Lower leg skin (tissue), 4 donors: ENCODE measurements around the gene ROBO1. TPM values are rescaled to one million over a fixed set of nuclear protein-coding genes. Genes with fewer than 3 reads are reported as not detected.

Source experiments
- DNase-seq, 2 donors: peaks; one replicate each; pipeline ENCODE4 v3.0.0-alpha.2; 2019; ENCODE audit warnings: low spot score in 2 of 2
- H3K4me3 ChIP-seq: fragments of 200-600 bp; sonication (generic); 2 replicates; pipeline ENCODE4 v1.5.1; 2017; ENCODE audit warnings: mild to moderate bottlenecking, low read depth; ENCODE audit not compliant: poor library complexity, severe bottlenecking
- POLR2A ChIP-seq, 2 donors: fragments of 450-650 bp; IDR thresholded peaks; one replicate each; pipeline ENCODE4 v1.6.1; 2016 to 2017; ENCODE audit warnings: antibody characterized with exemption in 2 of 2, mild to moderate bottlenecking in 1 of 2, moderate library complexity in 1 of 2
- WGBS, 2 donors: methylation state at CpG; one replicate each; pipeline ENCODE4 v1.1.5; 2018; 5-methylcytosine and 5-hydroxymethylcytosine counted together
- intact Hi-C: fragments of 100-400 bp; cut with DNase I; formaldehyde crosslinking; loops from one replicate; pipeline ENCODE4 v1.15.0; 2023; ENCODE audit warnings: low total_unique reads
- total RNA-seq, 4 donors: library from RNA; depleted of rRNA; stranded (reverse); fragments of >200 nt; gene quantifications; one replicate each; pipeline ENCODE4 v1.1.0, GENCODE V29; 2016
- TF ChIP-seq, protein P1 (sequence below), 3 donors: fragments of 450-650 bp; IDR thresholded peaks; one replicate each; pipeline ENCODE4 v1.5.1; 2016; ENCODE audit warnings: antibody characterized with exemption in 3 of 3, mild to moderate bottlenecking in 3 of 3, moderate library complexity in 2 of 3

ROBO1 gene
- total RNA-seq, 4 donors from 2014 or later: 26.3 to 60.0 (median 51.0) TPM

DNA sequence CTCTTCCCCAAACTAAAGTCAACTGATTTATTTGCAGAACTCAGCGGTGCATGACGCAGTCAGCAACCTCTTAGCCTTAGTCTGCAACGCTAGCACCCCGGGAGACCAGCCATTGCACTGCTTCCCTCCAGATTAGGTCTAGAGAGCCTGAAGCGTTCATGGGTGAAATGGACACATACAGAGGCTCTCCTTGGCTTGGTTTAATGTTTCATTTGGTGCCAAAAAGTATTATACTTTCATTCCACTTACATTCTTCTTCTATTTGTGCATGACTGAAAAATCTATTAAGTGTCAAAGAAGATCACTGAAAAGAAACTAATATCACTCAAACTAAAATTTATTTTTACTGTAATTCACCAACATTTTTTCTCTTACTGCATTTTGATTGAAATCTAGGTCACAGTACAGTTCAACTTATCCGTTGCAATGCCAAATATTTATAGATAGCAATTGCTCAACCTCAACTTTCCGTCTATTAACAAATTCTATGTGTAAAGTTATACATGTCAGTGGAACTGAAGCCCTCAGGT is 116.2 kb downstream of the ROBO1 start:
- H3K4me3 ChIP-seq: no peak overlapping the region
- TF ChIP-seq, protein P1, sequence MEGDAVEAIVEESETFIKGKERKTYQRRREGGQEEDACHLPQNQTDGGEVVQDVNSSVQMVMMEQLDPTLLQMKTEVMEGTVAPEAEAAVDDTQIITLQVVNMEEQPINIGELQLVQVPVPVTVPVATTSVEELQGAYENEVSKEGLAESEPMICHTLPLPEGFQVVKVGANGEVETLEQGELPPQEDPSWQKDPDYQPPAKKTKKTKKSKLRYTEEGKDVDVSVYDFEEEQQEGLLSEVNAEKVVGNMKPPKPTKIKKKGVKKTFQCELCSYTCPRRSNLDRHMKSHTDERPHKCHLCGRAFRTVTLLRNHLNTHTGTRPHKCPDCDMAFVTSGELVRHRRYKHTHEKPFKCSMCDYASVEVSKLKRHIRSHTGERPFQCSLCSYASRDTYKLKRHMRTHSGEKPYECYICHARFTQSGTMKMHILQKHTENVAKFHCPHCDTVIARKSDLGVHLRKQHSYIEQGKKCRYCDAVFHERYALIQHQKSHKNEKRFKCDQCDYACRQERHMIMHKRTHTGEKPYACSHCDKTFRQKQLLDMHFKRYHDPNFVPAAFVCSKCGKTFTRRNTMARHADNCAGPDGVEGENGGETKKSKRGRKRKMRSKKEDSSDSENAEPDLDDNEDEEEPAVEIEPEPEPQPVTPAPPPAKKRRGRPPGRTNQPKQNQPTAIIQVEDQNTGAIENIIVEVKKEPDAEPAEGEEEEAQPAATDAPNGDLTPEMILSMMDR (IDR thresholded peaks at IDR 0.05): no peak
- TF ChIP-seq POLR2A (IDR thresholded peaks at IDR 0.05): no peak
- DNase-seq: no peak
- WGBS, 2 donors: 43 to 46% methylated on average over 7 of the region's 7 CpGs
- intact Hi-C loops: no loop called here

DNA sequence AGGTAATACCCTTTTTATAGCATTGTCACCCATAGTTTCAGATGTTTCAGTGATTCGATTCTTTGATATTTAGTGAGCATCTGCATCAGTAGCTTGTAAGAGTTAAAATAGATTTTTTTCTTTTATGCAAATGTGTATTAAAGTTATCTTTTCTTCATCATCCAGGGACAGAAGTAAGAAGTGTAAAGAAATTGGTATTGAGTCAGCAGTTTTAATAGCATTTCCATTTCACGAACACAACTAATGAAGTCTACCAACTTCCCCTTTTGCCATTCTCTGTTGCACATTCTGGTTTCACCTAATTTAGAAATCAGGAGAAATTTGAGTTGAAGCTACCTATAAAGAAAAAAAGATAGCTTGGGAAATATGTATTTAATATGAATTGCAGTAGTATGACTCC is 127.9 kb downstream of the ROBO1 start:
- WGBS, 2 donors: 91 to 94% methylated on average over 2 of the region's 2 CpGs
- no peak for DNase-seq

GRCh38 chr3:79636372-79636771 is 131.4 kb downstream of the ROBO1 start:
- 55 to 63% methylated on average over 4 of the region's 4 CpGs for whole genome bisulfite sequencing, 2 donors
- intact Hi-C loops: no loop called here
- H3K4me3 ChIP-seq: no peak overlapping the region
- no peak for TF ChIP-seq POLR2A (IDR thresholded peaks at IDR 0.05)
- TF ChIP-seq, protein P1 (IDR thresholded peaks at IDR 0.05): no peak
- DNase-seq: no peak

More for the DNA sequence above, 127.9 kb downstream of the ROBO1 start:
- TF ChIP-seq POLR2A (IDR thresholded peaks at IDR 0.05): no peak
- TF ChIP-seq, protein P1 (IDR thresholded peaks at IDR 0.05): no peak
- intact Hi-C loops: no loop called here
- no peak overlapping the region for H3K4me3 ChIP-seq

GRCh38 chr3:79632842-79633241 is 135.0 kb downstream of the ROBO1 start:
- no peak overlapping the region for H3K4me3 ChIP-seq
- 51 to 56% methylated on average over 1 of the region's 1 CpG for WGBS, 2 donors
- no peak for DNase-seq
- TF ChIP-seq, protein P1 (IDR thresholded peaks at IDR 0.05): no peak
- TF ChIP-seq POLR2A (IDR thresholded peaks at IDR 0.05): no peak
- intact Hi-C loops: no loop called here

DNA sequence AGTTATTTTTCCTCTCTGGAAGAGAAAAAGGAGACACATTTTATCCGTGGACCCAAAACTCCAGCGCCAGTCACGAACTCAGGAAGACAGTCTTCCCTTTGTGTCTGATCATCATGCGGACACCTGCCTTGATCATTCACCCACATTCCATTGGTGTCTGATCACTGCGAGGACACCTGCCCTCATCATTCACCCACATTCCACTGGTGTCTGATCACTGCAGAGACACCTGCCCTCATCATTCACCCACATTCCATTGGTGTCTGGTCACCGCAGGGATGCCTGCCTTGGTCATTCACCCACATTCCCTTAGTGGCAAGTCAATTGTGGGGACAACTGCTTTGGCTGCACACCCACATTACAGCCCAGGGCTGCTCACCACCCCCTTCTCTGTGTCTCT is 148.9 kb downstream of the ROBO1 start:
- DNase-seq: no peak
- intact Hi-C loops: no loop called here
- TF ChIP-seq, protein P1 (IDR thresholded peaks at IDR 0.05): no peak
- no peak for TF ChIP-seq POLR2A (IDR thresholded peaks at IDR 0.05)
- WGBS, 2 donors: 85 to 87% methylated on average over 6 of the region's 6 CpGs
- H3K4me3 ChIP-seq: no peak overlapping the region

DNA sequence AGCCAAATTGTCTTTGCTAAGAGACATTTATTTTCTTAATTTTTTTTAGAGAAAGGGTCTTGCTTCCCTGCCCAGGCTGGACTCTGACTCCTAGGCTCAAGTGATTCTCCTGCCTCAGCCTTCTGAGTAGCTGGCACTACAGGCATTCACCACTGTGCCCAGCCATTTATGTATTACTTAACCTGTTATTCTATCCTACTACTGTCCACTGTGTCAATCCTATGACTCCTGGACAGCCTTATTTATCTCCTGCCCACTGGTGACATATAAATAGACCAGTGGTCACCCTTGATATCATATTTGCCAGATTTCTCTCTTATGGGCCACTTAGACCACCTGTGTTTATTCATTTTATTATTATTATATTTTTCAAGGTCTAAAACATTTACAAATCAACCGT is 161.4 kb downstream of the ROBO1 start:
- DNase-seq: no peak
- TF ChIP-seq POLR2A (IDR thresholded peaks at IDR 0.05): no peak
- TF ChIP-seq, protein P1 (IDR thresholded peaks at IDR 0.05): no peak
- H3K4me3 ChIP-seq: no peak overlapping the region
- intact Hi-C loops: no loop called here
- 84 to 92% methylated on average over 1 of the region's 1 CpG for whole genome bisulfite sequencing, 2 donors
